Left ventricle myocardium inferior (tissue), 1 donor: ENCODE measurements around the gene HSPA8. TPM values are rescaled to one million over a fixed set of nuclear protein-coding genes. Genes with fewer than 3 reads are reported as not detected.

Experiments used
- DNase-seq: peaks from one replicate; pipeline ENCODE4 v3.0.0-alpha.2; 2020
- H3K27ac ChIP-seq: fragments of 200-600 bp; replicated peaks from 2 replicates; pipeline ENCODE4 v1.8.0; 2021
- H3K27me3 ChIP-seq: fragments of 200-600 bp; 2 replicates; pipeline ENCODE4 v1.8.0; 2021; ENCODE audit warnings: low read depth
- H3K36me3 ChIP-seq: fragments of 200-600 bp; 2 replicates; pipeline ENCODE4 v1.8.0; 2021
- H3K4me1 ChIP-seq: fragments of 200-600 bp; 2 replicates; pipeline ENCODE4 v1.8.0; 2021
- H3K4me3 ChIP-seq: fragments of 200-600 bp; 2 replicates; pipeline ENCODE4 v1.8.0; 2021; ENCODE audit warnings: mild to moderate bottlenecking, moderate library complexity
- H3K9me3 ChIP-seq: fragments of 200-600 bp; replicated peaks from 2 replicates; pipeline ENCODE4 v1.8.0; 2021
- intact Hi-C: fragments of 100-400 bp; cut with micrococcal nuclease; formaldehyde crosslinking; loops from one replicate; pipeline ENCODE4 v1.11.0; 2022
- total RNA-seq: library from RNA; stranded (reverse); fragmentation: NEBNext Ultra II Directional; extraction: Animal tissue kit (Norgen Biotek cat#: 25700); gene quantifications from one replicate; pipeline ENCODE4 v1.2.1, GENCODE V29; 2021
- TF ChIP-seq, protein P1 (sequence below): fragments of 200-600 bp; IDR thresholded peaks from 2 replicates; pipeline ENCODE4 v1.8.0; 2021; ENCODE audit warnings: antibody characterized with exemption, mild to moderate bottlenecking, borderline replicate concordance
- donor health status: DM: no; HTN: yes; CAD: no; lungs with severe emphysema.

HSPA8 gene
- total RNA-seq, 1 donor from 2014 or later, result 1,405 TPM

DNA sequence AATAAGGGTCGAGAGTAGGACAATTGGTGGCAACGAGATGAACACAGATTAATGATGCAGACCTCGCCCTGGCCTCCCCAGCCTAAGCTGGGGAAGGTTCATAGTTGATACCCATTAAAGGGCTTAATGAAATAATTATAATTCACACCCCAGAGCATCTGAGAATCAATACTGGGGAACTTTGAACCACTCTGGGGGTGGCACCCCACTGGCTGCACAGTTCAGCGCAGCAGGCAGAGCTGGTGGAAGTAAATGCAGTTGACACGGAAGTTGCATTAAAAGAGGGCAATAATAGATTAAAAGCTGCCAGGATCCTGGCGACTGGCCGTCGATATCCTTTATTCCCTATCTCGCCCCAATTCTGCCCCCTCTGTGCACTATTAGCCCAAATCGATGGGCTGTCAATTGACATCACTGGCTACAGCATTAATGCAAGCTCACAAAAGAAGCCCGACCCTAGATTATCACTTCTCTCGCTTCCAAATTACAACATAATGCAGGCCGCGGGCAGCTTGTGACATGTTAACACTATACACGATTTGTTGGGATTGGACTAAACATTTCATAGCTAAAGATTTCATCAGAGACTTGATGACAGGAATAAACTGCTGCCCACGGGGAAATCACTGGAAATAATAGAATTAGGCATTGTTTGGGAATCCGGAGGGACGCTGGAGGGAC, 14.5 kb downstream of the HSPA8 start:
- Histone ChIP-seq H3K9me3 (no peaks in the 10 kb centered on the region), H3K27ac (no peak overlapping the region), H3K36me3 (no peaks in the 10 kb centered on the region), H3K4me1 (peaks cover 4% of the 10 kb centered on the region), H3K27me3 (no peaks in the 10 kb centered on the region), H3K4me3 (no peak overlapping the region)
- intact Hi-C loops, result no loop called here
- DNase-seq, result no peak
- TF ChIP-seq, protein P1, sequence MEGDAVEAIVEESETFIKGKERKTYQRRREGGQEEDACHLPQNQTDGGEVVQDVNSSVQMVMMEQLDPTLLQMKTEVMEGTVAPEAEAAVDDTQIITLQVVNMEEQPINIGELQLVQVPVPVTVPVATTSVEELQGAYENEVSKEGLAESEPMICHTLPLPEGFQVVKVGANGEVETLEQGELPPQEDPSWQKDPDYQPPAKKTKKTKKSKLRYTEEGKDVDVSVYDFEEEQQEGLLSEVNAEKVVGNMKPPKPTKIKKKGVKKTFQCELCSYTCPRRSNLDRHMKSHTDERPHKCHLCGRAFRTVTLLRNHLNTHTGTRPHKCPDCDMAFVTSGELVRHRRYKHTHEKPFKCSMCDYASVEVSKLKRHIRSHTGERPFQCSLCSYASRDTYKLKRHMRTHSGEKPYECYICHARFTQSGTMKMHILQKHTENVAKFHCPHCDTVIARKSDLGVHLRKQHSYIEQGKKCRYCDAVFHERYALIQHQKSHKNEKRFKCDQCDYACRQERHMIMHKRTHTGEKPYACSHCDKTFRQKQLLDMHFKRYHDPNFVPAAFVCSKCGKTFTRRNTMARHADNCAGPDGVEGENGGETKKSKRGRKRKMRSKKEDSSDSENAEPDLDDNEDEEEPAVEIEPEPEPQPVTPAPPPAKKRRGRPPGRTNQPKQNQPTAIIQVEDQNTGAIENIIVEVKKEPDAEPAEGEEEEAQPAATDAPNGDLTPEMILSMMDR, result no peak

DNA sequence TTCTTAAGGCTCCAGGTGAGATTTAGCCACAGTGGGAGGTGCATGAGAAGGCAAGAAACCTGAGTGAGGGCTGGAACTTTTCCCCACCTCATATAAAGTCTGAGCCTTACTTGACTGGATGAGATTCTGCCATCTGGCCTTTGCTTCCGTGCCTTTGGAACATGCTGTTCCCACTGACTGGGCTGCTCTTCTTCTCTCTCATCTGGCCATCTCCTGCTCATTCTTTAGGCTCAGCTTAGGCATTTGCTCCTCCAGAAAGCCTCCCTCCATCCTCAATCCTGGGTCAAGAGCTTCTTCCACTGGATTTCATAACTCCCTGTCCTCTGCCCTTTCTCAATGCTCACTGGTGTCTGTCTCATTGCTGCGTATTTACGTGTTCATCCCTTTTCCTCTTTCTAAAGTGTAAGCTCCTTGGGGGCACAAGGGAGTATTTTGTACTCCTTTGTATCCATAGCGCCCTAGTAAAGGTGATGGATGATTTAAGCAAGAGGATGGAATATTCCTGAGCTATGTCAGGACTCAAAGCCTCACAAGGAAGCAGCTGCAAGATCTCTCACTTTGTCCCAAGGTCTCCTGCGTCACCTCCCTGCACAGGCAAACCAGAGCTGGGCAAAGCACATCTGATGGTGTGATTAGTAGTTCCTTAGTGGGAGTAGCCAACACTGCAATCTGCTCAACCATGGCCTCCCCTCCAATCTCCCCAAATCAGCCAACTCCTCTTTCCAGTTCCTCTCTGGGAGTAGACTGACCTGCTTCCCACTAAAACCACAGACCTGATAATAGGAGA, 15.3 kb downstream of the HSPA8 start:
- Histone ChIP-seq H3K27me3 (no peaks in the 10 kb centered on the region), H3K36me3 (no peaks in the 10 kb centered on the region), H3K9me3 (no peaks in the 10 kb centered on the region), H3K27ac (no peak overlapping the region), H3K4me1 (peaks cover 4% of the 10 kb centered on the region), H3K4me3 (no peak overlapping the region)
- no peak for DNase-seq
- TF ChIP-seq, protein P1, result no peak
- intact Hi-C loops, result no loop called here

DNA sequence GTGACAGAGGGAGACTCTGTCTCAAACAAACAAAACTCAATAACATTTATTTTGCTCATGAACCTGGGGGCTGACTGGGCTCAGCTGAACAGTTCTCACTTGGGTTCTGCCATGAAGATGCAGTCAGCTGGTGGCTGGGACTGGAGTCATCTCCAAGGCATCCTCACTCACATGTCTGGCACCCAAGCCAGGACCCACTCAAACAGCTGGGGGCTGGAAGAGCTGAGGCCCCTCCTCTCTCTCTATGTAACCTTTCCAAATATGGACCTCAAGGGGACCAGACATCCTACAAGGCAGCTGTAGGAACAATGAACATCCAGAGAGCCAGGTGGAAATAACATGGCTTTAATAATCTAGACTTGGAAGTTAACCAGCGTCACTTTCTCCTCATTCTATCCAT, 16.8 kb downstream of the HSPA8 start:
- Histone ChIP-seq H3K4me3 (no peak overlapping the region), H3K27ac (no peak overlapping the region), H3K36me3 (no peaks in the 10 kb centered on the region), H3K4me1 (peaks cover 4% of the 10 kb centered on the region), H3K9me3 (no peaks in the 10 kb centered on the region), H3K27me3 (no peaks in the 10 kb centered on the region)
- no peak for DNase-seq
- TF ChIP-seq, protein P1, result no peak
- intact Hi-C loops, result no loop called here

DNA sequence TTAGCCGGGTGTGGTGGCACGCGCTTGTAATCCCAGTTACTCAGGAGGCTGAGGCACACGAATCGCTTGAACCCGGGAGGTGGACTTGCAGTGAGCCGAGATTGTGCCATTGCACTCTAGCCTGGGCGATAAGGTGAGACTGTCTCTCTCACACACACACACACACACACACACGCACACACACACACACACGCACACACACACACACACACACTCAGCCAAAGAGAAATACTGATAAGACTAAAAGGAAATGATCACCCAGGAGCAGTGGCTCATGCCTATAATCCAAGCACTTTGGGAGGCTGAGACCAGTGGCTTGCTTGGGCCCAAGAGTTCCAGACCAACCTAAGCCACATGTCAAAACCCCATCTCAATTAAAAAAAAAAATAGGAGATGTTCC, 20.8 kb downstream of the HSPA8 start:
- no peak overlapping the region for H3K4me3 ChIP-seq
- TF ChIP-seq, protein P1, result no peak
- DNase-seq, result no peak
- H3K36me3 ChIP-seq, result no peaks in the 10 kb centered on the region
- no peaks in the 10 kb centered on the region for H3K27me3 ChIP-seq
- no peaks in the 10 kb centered on the region for H3K4me1 ChIP-seq
- no peak overlapping the region for H3K27ac ChIP-seq
- H3K9me3 ChIP-seq, result no peaks in the 10 kb centered on the region
- intact Hi-C loops, result no loop called here

DNA sequence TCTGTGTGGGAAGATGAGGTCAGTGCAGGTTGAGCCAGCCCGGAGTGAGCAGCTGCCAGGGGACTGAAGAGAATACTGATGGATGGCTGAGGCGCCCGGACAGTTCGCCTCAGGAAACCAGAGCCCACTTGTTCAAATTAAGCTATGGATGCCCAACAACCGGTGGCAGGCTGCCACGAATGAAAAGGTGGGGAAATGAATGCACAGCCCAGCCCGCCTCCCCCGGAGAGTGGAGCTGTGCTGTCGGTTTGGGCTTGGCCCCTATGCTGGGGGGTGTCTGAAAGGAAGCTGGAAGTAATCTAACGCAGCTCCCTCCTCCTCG, 21.9 kb downstream of the HSPA8 start:
- intact Hi-C loops, result no loop called here
- TF ChIP-seq, protein P1, result no peak
- no peak for DNase-seq
- H3K9me3 ChIP-seq, result no peaks in the 10 kb centered on the region
- H3K4me3 ChIP-seq, result no peak overlapping the region
- H3K27ac ChIP-seq, result no peak overlapping the region
- H3K27me3 ChIP-seq, result no peaks in the 10 kb centered on the region
- no peaks in the 10 kb centered on the region for H3K4me1 ChIP-seq
- H3K36me3 ChIP-seq, result no peaks in the 10 kb centered on the region
